ENCODE data around the gene GCNA. TPM values are rescaled to one million over a fixed set of nuclear protein-coding genes. Genes with fewer than 3 reads are reported as not detected.
"Not testable (repeated sequence)": the region's sequence is repeated elsewhere in the genome, so short reads cannot be mapped to it uniquely, and the experiment has no call there.

The GCNA gene
- total RNA-seq, 2 donors from 2014 or later, result 0.48 to 3.0 TPM

DNA sequence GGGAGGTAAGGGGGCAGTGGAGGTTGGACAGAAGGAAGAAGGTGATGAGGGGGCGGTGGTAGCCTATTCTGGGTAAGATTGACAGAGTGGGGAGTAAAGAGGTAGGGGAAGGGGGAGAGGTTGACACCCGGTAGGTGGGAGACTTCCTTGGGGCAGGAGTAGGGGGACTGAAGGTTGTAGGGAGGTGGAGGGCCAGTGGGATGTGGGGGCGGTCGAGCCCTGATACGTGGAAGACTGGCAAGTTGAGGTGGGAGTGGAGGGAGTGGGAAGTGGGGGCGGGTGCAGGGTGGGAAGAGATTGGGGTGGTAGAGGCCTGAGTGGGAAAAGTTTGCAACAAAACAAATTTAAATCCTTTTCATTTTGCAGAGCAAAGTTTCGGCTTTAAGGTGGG, 1.7 kb downstream of the GCNA start:
- Histone ChIP-seq H3K27me3 (no peaks in the 10 kb centered on the region), H3K27ac (no peak overlapping the region), H3K4me1 (no peaks in the 10 kb centered on the region), H3K36me3 (peaks cover 4% of the 10 kb centered on the region), H3K4me3 (no peak overlapping the region), H3K9me3 (no peaks in the 10 kb centered on the region)
- TF ChIP-seq, protein P1, sequence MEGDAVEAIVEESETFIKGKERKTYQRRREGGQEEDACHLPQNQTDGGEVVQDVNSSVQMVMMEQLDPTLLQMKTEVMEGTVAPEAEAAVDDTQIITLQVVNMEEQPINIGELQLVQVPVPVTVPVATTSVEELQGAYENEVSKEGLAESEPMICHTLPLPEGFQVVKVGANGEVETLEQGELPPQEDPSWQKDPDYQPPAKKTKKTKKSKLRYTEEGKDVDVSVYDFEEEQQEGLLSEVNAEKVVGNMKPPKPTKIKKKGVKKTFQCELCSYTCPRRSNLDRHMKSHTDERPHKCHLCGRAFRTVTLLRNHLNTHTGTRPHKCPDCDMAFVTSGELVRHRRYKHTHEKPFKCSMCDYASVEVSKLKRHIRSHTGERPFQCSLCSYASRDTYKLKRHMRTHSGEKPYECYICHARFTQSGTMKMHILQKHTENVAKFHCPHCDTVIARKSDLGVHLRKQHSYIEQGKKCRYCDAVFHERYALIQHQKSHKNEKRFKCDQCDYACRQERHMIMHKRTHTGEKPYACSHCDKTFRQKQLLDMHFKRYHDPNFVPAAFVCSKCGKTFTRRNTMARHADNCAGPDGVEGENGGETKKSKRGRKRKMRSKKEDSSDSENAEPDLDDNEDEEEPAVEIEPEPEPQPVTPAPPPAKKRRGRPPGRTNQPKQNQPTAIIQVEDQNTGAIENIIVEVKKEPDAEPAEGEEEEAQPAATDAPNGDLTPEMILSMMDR (IDR thresholded peaks at IDR 0.05), result no peak
- no peak for DNase-seq (ENCODE audit: low spot score)

DNA sequence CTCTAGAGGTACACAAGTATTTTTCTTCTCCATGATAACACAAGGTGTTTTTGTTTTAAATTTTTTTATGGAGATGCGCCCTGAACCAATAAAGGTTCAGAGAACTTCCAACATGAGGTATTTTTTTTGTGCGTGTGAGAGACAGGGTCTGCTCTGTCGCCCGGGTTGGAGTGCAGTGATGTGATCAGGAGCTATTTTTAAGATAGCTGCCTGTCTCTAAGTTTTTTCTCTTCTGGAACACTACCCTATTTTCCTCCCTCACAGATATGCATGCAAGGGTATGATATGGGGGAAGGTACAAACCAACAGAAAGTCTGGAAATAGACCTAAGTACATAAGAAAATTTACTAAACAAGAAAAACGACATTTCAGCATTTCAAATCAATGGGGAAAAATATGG, 3.0 kb downstream of the GCNA start:
- TF ChIP-seq, protein P1 (IDR thresholded peaks at IDR 0.05), result no peak
- no peak overlapping the region for H3K27ac ChIP-seq
- H3K36me3 ChIP-seq, result peaks cover 4% of the 10 kb centered on the region
- no peak overlapping the region for H3K4me3 ChIP-seq
- no peaks in the 10 kb centered on the region for H3K4me1 ChIP-seq
- H3K9me3 ChIP-seq, result no peaks in the 10 kb centered on the region
- no peak for DNase-seq (ENCODE audit: low spot score)
- H3K27me3 ChIP-seq, result no peaks in the 10 kb centered on the region

DNA sequence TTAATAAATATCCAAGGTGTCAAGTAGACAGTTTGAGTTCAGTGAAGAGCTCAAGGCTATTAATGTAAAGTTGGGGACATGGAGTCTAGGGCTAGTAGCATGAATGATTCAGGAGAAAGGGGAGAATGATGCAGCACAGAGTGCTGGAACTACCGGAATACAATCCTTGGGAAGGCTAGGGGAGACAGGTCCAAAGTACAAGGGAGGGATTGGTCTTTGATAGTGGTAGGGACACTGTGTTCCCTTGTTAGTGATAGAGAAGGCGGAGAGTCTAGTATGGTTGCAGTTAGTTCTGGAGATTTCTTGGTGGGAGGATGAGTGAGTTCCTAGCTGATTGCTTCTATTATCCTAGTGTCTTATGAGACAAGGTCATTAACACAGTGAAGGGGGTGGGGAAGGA, 8.7 kb downstream of the GCNA start:
- no peak for DNase-seq (ENCODE audit: low spot score)
- no peaks in the 10 kb centered on the region for H3K36me3 ChIP-seq
- no peaks in the 10 kb centered on the region for H3K9me3 ChIP-seq
- no peaks in the 10 kb centered on the region for H3K27me3 ChIP-seq
- no peaks in the 10 kb centered on the region for H3K4me1 ChIP-seq
- no peak overlapping the region for H3K4me3 ChIP-seq
- TF ChIP-seq, protein P1 (IDR thresholded peaks at IDR 0.05), result no peak
- H3K27ac ChIP-seq, result no peak overlapping the region

DNA sequence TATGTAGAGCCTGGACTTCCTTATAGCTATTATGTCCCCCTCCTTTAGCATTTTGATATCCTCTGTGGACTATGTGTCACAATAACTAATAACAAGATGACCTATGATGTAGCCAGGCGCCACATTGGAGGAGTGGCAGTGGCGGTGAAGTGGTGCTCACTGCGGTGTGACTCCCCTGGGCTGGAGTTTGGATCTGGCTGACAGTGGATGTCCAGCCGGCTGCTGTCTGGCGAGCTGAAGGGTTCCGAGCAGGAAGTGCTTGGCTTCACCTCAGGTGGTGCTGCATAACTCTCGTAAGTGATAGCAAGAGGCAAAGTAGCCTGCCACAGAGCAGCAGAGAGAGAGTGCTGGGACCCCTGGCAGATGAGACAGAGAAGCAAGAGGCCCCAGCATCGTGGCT, 15.0 kb downstream of the GCNA start:
- H3K27me3 ChIP-seq; H3K36me3 ChIP-seq; H3K9me3 ChIP-seq; H3K4me3 ChIP-seq; H3K27ac ChIP-seq; H3K4me1 ChIP-seq; DNase-seq (ENCODE audit: low spot score): not testable (repeated sequence)

- Histone ChIP-seq H3K36me3 (peaks cover 20% of the 10 kb centered on the region), H3K27ac (no peak overlapping the region)
- TF ChIP-seq, protein P1 (IDR thresholded peaks at IDR 0.05), result no peak
Measured at GRCh38 chrX:71599965-71600364, 21.7 kb downstream of the GCNA start.

DNA sequence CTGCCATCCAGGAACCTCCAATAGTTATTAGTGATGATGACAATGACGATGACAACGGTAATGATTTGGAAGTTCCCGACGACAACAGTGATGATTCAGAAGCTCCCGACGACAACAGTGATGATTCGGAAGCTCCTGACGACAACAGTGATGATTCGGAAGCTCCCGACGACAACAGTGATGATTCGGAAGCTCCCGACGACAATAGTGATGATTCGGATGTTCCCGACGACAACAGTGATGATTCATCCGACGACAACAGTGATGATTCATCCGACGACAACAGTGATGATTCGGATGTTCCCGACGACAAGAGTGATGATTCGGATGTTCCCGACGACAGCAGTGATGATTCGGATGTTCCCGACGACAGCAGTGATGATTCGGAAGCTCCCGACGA, 25.4 kb downstream of the GCNA start:
- TF ChIP-seq, protein P1 (IDR thresholded peaks at IDR 0.05), result no peak
- DNase-seq (ENCODE audit: low spot score), result no peak
- no peak overlapping the region for H3K27ac ChIP-seq
- H3K4me3 ChIP-seq, result no peak overlapping the region
- no peaks in the 10 kb centered on the region for H3K27me3 ChIP-seq
- peaks cover 43% of the 10 kb centered on the region for H3K36me3 ChIP-seq
- peaks cover 0 to 10% of the 10 kb centered on the region in 2 donors for H3K9me3 ChIP-seq
- no peaks in the 10 kb centered on the region for H3K4me1 ChIP-seq

More at GRCh38 chrX:71599965-71600364, 21.7 kb downstream of the GCNA start:
- no peak for DNase-seq (ENCODE audit: low spot score)
- Histone ChIP-seq H3K4me3 (no peak overlapping the region), H3K9me3 (peaks cover 0 to 10% of the 10 kb centered on the region in 2 donors), H3K27me3 (no peaks in the 10 kb centered on the region), H3K4me1 (no peaks in the 10 kb centered on the region)

Measured in right atrium auricular region (tissue), 2 donors.